GM04504 (cell line): Measurements from ENCODE around the gene RNF39.
"Not testable (repeated sequence)": the region's sequence is repeated elsewhere in the genome, so short reads cannot be mapped to it uniquely, and the experiment has no call there.

ENCODE experiments used
- DNase-seq: peaks from one replicate; pipeline ENCODE4 v3.0.0-alpha.2; 2012; ENCODE audit warnings: low read depth

Gene RNF39

GRCh38 chr6:30075094-30075789 lies at the start of gene RNF39:
Gene RNF39, minus strand, starts transcription at chr6:30075769. Its CDS starts 184 bp downstream, at chr6:30075585.
- no peak for DNase-seq

DNA sequence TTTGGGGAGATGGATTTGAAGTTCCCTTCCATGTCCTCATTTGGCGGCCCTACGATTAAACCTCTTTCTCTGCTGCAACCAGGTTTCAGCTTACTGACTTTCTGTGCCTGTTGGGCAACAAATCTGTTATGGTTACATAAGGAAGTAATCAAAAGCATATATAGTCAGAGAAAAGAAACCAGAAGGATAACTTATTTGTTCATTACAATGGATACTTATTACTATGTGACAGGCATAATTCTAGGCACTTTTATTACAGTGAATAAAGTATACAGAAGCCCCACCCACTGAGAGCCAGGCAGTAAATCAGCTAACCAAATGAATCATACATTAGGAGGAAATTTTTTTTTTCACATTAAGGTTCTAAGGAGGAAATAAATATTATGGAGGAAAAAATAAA lies 46.9 kb upstream of the RNF39 start:
- peak; percentile 58 for DNase-seq

- no peak for DNase-seq
Measured at GRCh38 chr6:30121446-30122366, 46.1 kb upstream of the RNF39 start.

GRCh38 chr6:30118691-30119090 lies 43.1 kb upstream of the RNF39 start:
- DNase-seq = not testable (repeated sequence)

DNA sequence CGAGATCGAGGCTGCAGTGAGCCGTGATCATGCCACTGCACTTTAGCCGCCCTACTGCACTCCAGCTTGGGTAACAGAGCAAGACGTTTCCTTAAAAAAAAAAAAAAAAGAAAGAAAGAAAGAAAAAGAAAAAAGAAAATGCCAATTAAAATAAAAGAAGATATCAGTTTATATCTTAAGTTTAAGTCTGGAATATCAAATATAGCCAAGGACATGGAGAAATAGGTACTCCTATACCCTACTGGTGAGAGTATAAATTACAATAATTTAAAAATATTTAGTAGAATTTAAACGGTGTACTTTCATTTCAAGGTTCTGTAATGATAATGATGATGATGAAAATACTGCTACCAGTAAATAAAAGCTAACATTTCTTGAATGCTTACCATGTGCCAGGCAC lies 41.2 kb upstream of the RNF39 start:
- no peak for DNase-seq

DNA sequence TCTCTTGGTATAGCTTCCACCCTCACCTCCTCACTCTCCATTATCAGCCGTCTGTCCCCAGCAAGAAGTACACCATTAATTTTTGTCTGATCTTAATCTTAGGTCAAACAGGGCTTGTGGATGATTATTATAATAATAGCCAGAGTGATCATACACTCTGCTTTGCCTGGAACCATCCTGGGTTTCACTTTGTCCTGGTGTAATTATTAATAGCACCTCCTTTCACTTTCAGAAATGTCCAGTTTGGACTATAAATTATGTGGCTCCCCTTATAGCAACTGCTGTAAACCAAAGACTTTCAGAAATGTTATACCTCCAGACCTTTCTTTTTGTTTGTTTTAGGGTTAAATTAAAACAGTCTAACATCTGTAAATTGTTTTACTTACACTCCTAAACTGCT lies 38.3 kb upstream of the RNF39 start:
- no peak for DNase-seq

GRCh38 chr6:30113003-30113759 lies 37.6 kb upstream of the RNF39 start, which contains the start of gene TRIM31:
Gene TRIM31, minus strand, starts transcription at chr6:30113090. Its CDS starts 285 bp downstream, at chr6:30112805.
- no peak for DNase-seq

DNA sequence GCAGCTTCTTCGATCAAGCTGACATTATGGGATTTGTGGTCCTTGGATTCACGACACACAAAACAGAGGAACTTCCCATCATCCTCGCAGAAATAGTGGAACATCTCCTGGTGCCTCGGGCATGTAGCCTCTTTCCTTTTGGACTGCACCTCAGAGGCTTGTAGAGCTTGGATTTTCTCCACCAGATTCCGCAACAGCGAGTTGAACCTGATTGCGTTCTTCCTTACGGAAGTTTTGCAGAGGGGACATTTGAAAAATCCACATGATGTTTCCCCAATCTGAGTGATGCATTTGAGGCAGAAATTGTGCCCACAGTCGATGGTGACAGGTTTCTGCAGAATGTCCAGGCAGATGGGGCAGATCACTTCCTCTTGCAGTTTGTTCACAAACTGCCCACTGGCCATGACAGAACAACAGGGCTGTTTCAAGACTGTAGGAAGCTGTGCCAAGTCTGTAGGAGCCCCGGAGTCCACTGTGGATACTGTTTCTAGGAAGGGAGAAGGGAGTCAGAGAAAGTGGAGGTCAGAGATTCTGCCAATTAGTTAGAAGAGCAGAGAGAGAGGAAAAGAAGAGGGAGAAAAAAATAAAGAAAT lies 36.9 kb upstream of the RNF39 start:
- no peak for DNase-seq

DNA sequence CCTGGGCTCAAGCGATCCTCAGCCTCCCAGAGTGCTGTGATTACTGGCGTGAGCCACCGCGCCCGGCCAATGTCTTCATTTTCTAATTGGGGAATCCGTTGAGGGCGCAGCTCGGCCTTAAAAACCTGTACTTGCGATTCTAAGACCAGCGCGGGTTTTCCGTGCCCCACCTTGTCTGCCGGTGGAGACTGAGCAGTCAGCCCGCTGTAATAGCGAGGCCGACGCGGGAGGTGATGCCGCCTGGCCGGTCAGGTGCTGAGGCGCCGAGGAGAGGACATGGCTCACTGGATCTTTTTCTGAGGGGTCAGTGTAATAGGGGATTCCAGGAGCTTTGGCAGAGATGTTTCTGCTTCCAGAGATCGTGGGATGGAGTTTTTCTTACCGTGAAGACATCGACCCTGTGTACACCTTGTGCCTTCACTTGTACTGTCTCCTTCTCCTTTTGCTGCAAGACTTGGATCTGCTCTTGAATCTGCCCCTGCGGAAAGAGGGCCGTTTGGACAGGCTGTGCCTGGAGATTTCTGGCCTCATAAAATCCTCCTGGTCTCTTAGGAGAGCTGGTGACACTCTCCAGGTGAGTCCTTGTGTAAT lies 35.8 kb upstream of the RNF39 start:
- DNase-seq = no peak

GRCh38 chr6:30104661-30105060 lies 29.1 kb upstream of the RNF39 start:
- DNase-seq = no peak

DNA sequence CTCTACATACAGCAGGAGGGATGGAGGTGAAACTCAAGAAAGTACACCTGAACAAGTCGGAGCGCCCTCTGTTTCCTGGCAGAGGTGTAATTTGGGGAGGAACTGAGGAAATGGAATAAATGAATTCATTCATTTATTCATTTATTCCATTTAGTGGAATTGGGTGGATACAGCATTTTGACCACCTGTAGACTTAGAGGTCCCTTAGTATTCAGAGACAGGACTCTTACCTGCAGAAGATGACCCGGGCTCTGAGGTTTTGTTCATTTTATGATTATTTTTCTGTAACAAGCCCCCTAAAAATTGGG lies 28.3 kb upstream of the RNF39 start:
- DNase-seq = no peak

- peak; percentile 74 for DNase-seq
Measured at GRCh38 chr6:30102970-30103871, 27.7 kb upstream of the RNF39 start.

GRCh38 chr6:30102414-30102969 lies 26.9 kb upstream of the RNF39 start:
- peak; percentile 13 for DNase-seq

- peak; percentile 64 for DNase-seq
Measured at GRCh38 chr6:30101444-30102413, 26.2 kb upstream of the RNF39 start.

DNA sequence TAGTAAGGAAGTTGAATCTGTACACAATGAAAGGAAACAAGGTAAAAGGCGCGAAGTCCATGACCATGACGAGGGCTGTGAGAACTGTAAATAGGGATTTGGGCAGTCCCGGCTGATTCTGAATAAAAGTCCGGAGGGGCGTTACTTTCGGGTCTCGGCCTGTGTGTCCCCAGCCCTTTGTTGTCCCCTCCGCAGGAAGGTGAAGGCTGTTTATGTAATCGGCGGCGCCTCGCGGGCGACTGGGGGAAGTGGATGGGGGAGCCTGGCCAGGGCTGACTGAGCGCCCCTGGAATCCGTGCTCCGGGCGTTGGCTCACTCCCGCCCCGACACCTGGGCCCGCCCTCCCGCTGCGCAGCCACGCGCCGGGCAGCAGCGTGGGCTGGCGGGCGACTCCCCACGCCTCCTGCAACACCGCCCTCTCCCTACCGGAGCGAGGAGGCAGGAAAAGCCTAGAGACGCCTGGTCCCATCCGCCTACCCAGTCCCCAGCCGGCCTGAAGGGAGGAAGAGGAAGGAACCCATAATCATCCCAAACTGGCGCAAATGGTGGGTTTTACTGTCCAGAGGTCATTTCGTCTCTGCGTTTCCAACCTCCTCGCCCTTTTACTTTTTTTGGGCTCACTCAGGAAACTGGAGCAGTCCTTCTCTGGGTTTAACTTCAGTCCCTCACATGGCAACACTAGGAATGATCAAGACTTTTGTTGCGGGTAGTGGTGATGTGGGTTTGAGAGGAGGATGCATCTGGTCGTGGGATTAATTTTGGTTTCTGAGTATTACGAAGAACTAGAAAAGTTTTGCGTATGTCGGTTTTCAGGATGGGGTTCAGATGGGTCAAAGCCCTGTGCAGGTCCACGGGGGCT lies 25.2 kb upstream of the RNF39 start:
- no peak for DNase-seq

DNA sequence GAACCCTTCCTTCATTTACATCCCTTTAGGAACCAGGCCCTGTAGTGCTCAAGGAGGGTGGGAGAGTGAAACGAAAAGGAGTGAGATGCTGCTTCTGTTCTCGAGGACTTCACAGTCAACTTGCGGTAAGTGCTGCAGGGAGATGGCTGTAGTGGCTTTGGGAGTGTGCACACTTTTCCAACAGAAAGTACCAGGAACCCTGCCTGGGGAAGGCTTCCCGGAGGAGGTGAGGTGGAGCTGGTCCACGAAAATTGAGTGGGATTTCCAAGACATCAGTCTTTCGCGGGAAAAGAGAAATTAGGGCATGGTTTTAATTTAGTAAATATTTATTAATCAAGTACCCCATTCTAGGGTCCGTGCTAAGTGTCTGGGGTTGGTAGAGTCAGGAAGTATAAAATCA lies 24.6 kb upstream of the RNF39 start:
- no peak for DNase-seq

DNA sequence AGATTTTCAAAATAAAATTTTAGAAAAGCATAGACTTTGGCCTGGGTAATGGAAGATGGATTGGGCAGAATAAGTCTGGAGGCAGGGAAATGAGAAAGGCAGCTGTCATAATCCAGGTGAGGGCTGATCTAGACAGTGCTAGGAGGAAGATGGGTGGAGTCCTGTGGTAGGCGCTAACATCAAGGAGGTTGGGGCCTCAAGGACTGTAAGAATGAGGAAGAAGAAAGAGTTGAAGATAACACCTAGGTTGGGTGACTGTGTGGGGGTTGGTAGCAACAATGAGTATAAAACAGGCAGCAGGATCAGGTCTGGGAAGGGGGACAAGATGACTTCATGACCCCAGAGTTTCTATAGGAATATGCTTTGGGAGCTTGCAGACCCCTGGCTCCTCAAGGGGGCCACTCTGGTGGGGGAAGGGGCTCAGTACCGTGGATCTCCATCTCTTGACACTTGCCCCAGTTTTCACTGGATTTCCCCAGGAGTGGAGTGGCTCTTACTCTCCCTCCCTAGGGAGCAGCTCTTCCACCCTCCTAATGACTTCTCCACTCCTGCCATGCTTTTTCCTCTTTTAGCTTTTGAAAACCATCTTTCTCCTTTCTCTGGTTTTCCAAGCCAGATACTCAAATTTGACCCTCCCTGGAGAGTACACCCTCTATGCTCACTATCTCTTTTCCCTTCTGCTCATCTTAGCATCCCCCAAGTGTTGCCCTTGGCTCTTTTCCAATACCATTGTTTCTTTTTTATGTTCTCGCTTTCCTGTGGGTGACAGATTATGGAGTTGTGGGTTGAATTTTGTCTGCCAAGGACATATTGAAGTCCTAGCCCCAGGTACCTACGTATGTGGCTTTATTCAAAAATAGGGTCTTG lies 22.6 kb upstream of the RNF39 start:
- no peak for DNase-seq
